ENCODE data around the gene LCE1C.

LCE1C gene

DNA sequence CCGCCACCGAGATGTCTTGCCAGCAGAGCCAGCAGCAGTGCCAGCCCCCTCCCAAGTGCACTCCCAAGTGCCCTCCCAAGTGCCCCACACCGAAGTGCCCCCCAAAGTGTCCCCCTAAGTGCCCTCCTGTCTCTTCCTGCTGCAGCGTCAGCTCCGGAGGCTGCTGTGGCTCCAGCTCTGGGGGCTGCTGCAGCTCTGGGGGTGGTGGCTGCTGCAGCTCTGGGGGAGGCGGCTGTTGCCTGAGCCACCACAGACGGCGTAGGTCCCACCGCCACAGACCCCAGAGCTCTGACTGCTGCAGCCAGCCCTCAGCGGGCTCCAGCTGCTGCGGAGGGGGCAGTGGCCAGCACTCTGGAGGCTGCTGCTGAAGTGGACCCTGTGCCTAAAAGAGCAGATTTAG, 30.1 kb downstream of the LCE1C start (continued):
- TF ChIP-seq, protein P1, sequence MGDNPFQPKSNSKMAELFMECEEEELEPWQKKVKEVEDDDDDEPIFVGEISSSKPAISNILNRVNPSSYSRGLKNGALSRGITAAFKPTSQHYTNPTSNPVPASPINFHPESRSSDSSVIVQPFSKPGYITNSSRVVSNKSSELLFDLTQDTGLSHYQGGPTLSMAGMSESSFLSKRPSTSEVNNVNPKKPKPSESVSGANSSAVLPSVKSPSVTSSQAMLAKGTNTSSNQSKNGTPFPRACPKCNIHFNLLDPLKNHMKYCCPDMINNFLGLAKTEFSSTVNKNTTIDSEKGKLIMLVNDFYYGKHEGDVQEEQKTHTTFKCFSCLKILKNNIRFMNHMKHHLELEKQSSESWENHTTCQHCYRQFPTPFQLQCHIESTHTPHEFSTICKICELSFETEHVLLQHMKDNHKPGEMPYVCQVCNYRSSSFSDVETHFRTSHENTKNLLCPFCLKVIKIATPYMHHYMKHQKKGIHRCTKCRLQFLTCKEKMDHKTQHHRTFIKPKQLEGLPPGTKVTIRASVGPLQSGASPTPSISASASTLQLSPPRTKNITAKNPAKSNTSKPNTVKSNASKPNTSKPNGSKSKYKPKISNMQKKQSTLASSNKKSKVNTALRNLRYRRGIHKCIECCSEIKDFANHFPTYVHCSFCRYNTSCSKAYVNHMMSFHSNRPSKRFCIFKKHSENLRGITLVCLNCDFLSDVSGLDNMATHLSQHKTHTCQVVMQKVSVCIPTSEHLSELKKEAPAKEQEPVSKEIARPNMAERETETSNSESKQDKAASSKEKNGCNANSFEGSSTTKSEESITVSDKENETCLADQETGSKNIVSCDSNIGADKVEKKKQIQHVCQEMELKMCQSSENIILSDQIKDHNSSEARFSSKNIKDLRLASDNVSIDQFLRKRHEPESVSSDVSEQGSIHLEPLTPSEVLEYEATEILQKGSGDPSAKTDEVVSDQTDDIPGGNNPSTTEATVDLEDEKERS (tag by site-specific recombination; IDR thresholded peaks at IDR 0.05) = no peak

DNA sequence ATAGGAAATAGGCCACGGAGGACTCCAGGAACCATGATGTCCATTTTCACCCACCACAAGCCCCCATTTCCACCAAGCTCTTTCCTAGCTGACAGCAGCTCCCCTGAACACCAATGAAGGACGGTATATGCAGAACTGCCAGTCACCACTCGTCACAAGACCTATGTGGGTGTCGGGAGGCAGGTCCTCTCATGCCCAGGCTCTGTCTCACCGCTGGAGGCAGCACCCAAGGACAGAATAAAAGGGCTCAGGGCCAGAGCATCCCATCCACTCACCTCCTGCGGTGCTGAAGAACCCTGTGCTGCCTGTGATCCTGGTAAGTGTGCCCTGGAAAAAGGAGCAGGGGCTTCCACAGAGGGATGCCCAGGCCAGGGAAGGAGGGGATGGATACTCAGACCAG, 31.6 kb downstream of the LCE1C start, which contains the start of gene LCE1F:
TSS of gene LCE1F (plus strand) at position 266 of the 400 bp plus-strand sequence. CDS start 1,232 bp downstream, outside the sequence.
- CTCF ChIA-PET = interaction anchor here (0.8 to 1.2 kb wide), 2 partner anchors 10 to 17 kb away, joined by 3 read pairs; partner anchors contain the start of gene KPRP
- H3K9me3 ChIP-seq (ENCODE audit: control insufficient read depth, insufficient read depth, low read depth, low read length) = no peaks in the 10 kb centered on the region
- no peak within 1 kb of the TSS for H3K27ac ChIP-seq (ENCODE audit: extremely low read depth, low read depth, low read length)
- H3K4me1 ChIP-seq (ENCODE audit: control insufficient read depth, insufficient read depth, low read length) = no peaks in the 10 kb centered on the region
- H3K36me3 ChIP-seq (ENCODE audit: control insufficient read depth in 2 of 2, insufficient read depth in 1 of 2, low read length in 2 of 2) = no peaks in the 10 kb centered on the region
- TF ChIP-seq ZNF776 (tag by site-specific recombination; IDR thresholded peaks at IDR 0.05; ENCODE audit: borderline replicate concordance) (no peak), ZNF777 (tag by site-specific recombination; IDR thresholded peaks at IDR 0.05; ENCODE audit: borderline replicate concordance) (no peak)
- POLR2A ChIA-PET = no interaction called here
- H3K4me3 ChIP-seq (ENCODE audit: low read depth, low read length) = no peak within 1 kb of the TSS

DNA sequence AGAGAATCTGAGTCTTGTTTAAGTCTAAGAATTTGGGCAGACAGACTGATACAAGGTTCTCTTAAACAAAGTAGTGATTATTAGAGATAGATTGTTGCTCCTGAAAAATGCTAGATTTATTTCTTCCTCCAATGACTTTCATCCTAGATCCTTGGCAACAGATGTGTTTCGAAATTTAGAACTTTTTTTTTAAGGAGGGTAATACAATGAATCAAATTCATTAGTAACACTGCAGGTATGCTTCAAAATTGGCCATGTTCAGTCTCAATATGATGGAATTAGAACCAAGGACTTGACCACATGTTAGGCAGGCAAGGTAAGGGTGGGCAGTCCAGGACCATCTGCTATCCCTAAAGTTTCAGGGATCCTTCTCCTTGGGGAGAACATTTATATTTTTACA, 36.0 kb downstream of the LCE1C start:
- ChIA-PET CTCF (no interaction called here), POLR2A (no interaction called here)
- Histone ChIP-seq H3K4me3 (ENCODE audit: low read depth, low read length) (no peak overlapping the region), H3K36me3 (ENCODE audit: control insufficient read depth in 2 of 2, insufficient read depth in 1 of 2, low read length in 2 of 2) (no peaks in the 10 kb centered on the region), H3K4me1 (ENCODE audit: control insufficient read depth, insufficient read depth, low read length) (no peaks in the 10 kb centered on the region), H3K9me3 (ENCODE audit: control insufficient read depth, insufficient read depth, low read depth, low read length) (no peaks in the 10 kb centered on the region), H3K27ac (ENCODE audit: extremely low read depth, low read depth, low read length) (no peak overlapping the region)
- TF ChIP-seq GLIS2 (tag by site-specific recombination; IDR thresholded peaks at IDR 0.05) (no peak), KLF16 (tag by site-specific recombination; IDR thresholded peaks at IDR 0.05) (no peak), OVOL3 (tag by site-specific recombination; IDR thresholded peaks at IDR 0.05) (no peak)

DNA sequence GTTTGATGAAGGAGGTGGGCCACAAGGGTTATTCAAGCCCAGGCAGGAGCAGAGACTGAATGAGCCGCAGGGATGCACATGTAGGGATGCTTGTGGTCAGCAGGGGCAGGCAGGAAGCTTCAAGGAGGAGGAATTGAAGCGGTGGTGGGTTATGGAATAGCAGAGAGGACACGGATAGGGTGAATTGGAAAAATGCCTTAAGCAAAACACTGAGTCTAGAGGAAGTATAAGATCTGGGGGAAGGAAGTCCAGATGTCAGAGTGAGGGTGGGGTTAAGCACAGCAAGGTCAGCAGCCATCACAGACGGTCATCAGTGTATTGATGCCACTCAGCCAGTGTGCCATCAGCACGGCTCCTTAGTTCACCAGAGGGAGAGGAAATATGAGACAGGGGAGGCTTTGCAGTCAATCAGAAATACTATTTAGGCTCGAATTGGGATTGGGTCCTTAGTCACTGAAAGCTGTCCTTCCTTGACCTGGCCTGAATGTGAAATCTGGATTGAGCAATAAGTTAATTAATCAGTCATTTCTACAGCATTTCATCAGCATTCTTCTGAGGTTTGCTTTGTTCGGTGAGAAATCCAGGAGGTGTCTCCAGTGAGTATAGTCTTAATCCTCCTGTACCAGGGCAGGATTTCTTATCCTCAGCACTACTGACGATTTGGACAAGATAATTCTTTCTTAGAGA, 37.5 kb downstream of the LCE1C start:
- no peaks in the 10 kb centered on the region for H3K36me3 ChIP-seq (ENCODE audit: control insufficient read depth in 2 of 2, insufficient read depth in 1 of 2, low read length in 2 of 2)
- H3K9me3 ChIP-seq (ENCODE audit: control insufficient read depth, insufficient read depth, low read depth, low read length) = no peaks in the 10 kb centered on the region
- no peak overlapping the region for H3K27ac ChIP-seq (ENCODE audit: extremely low read depth, low read depth, low read length)
- ChIA-PET POLR2A (no interaction called here), CTCF (interaction anchor here (1.0 to 3.5 kb wide), 2 partner anchors 9 to 115 kb away, joined by 3 to 21 read pairs; no protein-coding TSS in a partner anchor)
- H3K4me3 ChIP-seq (ENCODE audit: low read depth, low read length) = no peak overlapping the region
- no peaks in the 10 kb centered on the region for H3K4me1 ChIP-seq (ENCODE audit: control insufficient read depth, insufficient read depth, low read length)
- no peak for TF ChIP-seq ZBTB8A (tag by site-specific recombination; IDR thresholded peaks at IDR 0.05)
- TF ChIP-seq ZBTB21 (tag by site-specific recombination; IDR thresholded peaks at IDR 0.05) = no peak
- TF ChIP-seq ZSCAN16 (tag by site-specific recombination; IDR thresholded peaks at IDR 0.05) = no peak
- TF ChIP-seq, protein P2, sequence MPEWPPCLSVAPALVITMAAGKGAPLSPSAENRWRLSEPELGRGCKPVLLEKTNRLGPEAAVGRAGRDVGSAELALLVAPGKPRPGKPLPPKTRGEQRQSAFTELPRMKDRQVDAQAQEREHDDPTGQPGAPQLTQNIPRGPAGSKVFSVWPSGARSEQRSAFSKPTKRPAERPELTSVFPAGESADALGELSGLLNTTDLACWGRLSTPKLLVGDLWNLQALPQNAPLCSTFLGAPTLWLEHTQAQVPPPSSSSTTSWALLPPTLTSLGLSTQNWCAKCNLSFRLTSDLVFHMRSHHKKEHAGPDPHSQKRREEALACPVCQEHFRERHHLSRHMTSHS (tag by site-specific recombination; IDR thresholded peaks at IDR 0.05) = no peak
- no peak for TF ChIP-seq ZNF626 (tag by site-specific recombination; IDR thresholded peaks at IDR 0.05)
- no peak for TF ChIP-seq ZNF585B (tag by site-specific recombination; IDR thresholded peaks at IDR 0.05)
- TF ChIP-seq ZNF16 (tag by site-specific recombination; IDR thresholded peaks at IDR 0.05; ENCODE audit: low read depth) = no peak
- no peak for TF ChIP-seq BCL11B (tag by site-specific recombination; IDR thresholded peaks at IDR 0.05; ENCODE audit: low read depth)
- TF ChIP-seq ZNF112 (tag by site-specific recombination; IDR thresholded peaks at IDR 0.05) = no peak
- no peak for TF ChIP-seq ZNF19 (tag by site-specific recombination; IDR thresholded peaks at IDR 0.05; ENCODE audit: low read depth)
- TF ChIP-seq ZNF555 (tag by site-specific recombination; conservative IDR thresholded peaks at IDR 0.05) = no peak
- TF ChIP-seq, protein P1 (tag by site-specific recombination; IDR thresholded peaks at IDR 0.05) = no peak
- TF ChIP-seq ZNF654 (tag by site-specific recombination; IDR thresholded peaks at IDR 0.05; ENCODE audit: low read depth) = no peak

Measured in HEK293 (cell line).